ENCODE results near the gene GAS2L1. TPM values are rescaled to one million over a fixed set of nuclear protein-coding genes. Genes with fewer than 3 reads are reported as not detected.
A peak's percentile ranks its signal among the peaks of the same experiment; 100 is the strongest.

GAS2L1 gene
- total RNA-seq, 1 experiment from 2014 or later = 10.9 TPM

DNA sequence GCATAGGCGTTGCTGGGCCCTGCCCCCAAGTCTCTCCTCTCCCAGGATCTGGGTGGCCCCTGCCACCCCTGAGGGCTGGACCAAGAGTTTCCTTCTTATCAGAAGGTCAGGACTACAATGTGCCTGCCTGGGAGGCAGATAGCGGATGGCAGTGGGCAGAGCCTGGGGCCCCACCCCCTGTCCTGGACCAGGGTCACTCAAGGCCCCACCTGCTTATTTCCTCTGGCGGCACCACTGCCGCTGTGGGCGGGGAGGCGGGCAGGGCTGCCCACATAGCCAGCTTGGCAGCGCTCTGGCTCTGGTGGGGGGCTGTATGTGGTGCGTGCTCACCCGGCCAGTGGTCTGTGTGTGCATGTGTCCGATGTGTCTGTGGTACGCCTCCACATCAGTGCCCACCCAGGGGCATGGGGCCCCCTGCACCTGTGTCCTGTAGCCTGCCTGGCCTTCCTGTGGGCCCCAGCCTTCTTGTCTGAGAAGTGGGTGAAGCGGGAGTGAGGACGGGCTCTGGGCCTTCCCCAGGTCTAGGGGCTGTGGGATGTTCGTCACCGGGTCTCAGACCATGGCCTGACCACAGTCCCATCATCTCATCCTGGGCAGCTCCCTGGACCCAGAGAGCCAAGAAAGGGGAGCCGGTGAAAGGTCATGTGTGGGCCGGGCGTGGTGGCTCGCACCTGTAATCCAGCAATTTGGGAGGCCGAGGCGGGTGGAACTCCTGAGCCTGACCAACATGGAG is 3.0 kb downstream of the GAS2L1 start:
- DNase-seq (ENCODE audit: low read depth) = no peak

- no peak for DNase-seq (ENCODE audit: low read depth)
Measured at GRCh38 chr22:29310065-29310862, 3.8 kb downstream of the GAS2L1 start.

DNA sequence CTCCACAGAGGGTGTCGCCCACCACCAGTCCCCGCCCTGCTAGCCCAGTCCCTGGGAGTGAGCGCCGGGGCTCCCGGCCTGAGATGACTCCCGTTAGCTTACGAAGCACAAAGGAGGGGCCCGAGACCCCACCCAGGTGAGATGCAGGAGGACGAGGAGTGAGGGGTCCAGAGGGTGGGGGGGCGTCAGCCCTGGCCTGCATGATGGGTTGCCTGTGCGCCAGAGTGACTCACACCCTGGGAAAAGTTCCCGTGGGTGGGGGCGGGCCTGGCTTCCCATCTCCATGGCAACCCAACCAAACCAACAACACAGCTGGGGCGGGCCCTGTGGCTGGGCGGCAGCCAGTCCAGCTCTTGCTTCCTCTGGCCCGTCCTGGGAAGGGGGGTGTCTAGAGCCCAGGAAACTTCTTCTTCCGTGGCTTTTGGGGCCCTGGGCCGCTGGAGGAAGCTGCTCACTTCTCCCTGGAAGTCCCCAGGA is 4.5 kb downstream of the GAS2L1 start:
- peak; percentile 95 for DNase-seq (ENCODE audit: low read depth)

GRCh38 chr22:29311464-29312217 is 5.2 kb downstream of the GAS2L1 start:
- peak; percentile 55 for DNase-seq (ENCODE audit: low read depth)

DNA sequence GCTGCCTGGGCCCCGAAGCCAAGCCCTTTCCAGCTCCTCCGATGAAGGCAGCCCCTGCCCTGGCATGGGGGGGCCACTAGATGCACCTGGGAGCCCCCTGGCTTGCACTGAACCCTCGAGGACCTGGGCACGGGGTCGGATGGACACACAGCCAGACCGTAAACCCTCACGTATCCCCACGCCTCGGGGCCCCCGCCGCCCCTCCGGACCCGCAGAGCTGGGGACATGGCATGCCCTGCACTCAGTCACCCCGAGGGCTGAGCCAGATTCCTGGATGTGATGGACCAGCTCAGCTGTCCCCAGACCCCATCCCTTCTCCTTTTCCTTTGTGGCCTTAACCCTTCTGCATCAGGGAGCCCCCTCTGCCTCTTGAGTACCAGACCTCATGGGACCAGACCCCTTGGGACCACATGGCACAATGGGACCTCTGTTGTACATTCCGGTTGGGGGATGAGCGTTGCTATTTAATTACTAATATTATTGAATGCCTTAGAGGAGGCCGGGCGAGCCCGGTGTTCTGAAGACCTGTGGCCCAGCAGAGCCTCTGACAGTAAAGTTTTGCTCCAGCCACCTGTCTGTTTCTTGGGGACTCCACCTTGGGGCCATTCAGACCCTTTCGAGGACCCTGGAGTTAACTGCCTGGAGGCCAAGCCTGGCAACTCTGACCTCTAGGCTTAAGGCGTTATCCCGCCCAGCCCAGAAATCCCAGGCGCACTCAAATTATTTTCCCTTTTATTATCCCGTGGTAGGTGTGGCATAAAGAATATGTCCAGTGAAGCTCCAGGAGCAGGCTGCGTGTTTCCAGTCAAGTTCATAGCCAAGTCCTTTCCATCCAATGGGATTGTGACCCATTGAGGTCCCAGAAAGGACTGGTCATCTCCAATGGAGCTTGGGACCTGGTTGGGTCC is 6.0 kb downstream of the GAS2L1 start:
- no peak for DNase-seq (ENCODE audit: low read depth)

- DNase-seq (ENCODE audit: low read depth) = no peak
Measured at GRCh38 chr22:29313126-29313575, 6.7 kb downstream of the GAS2L1 start.

DNA sequence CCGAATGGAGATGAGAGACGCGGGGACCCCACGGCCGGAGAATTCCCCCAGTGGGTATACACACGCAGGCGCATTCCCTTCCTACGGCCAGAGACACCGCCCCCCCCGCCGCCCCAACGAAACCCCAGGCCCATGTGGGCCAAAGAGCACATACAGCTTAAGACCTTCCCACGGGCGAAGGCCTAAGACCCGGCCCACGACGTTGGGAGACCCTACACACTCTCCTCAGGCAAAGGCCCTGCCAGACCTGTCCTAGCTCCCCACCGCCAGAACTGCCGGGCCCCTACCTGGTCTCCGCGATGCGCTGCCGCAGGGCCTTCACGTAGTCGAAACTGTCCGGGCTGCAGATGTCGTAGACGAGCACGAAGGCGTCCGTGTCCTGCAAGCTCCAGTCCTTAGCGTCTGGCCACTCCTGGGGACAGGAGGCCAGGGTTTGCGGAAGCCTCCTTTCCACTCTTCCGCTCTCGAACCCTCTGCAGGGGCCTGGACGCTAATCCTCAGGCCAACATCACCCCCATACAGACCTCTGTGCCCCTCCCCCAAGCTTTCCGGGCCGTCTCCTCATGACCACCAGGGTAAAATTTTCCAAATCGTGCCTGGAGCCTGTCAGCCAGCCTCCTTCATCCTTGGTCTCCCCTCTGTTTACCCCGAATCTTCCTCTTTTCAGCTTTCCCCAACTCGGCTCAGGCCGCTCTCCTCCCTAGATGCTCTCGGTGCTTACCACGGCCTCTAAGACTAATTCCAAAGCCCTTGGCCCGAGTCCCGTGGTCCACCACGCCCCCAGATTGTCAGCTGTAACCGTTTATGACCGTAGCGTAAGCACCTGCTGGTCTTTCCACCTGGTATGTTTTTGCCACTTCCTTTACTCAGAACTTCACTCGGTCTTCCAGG is 7.4 kb downstream of the GAS2L1 start:
- no peak for DNase-seq (ENCODE audit: low read depth)

DNA sequence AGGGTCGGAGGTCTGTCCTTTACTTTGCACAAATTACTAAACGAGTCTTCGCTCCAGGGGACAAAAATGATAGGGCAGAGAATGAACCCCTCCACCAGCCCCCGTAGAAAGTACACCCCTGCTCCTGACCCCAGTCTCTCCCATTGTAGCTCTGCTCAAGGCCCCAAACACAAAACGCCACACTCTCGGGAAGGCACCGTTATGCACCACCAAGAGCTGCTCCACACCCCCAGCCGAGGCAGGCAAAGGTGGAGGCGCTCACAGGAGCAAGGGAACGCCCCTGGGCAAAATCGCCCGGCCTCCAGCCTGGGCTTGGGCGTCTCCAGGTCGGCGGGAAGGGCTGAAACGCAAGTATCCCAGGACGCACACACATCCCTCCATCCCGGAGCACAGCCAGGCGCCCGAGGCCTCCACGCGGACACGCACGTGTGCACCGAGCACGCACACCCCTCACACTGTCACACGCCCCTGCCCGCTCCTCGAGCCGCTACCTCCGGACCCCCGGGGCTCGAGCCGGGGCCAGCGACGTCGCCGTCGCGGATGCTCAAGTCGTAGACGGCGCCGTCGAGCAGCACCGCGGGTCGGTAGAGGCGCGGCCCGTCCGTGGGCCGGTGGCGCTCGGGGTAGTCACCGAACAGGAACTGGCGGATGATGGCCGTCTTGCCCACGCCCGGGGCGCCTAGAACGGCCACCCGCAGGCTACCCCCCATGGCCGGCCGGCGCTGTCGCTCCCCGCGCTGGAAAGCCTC is 8.3 kb downstream of the GAS2L1 start:
- no peak for DNase-seq (ENCODE audit: low read depth)

- DNase-seq (ENCODE audit: low read depth) = no peak
Measured at GRCh38 chr22:29315286-29316140, 9.1 kb downstream of the GAS2L1 start, which contains the start of gene RASL10A. RASL10A (minus strand) TSS chr22:29315697; CDS start chr22:29315246, 451 bp downstream.

- no peak for DNase-seq (ENCODE audit: low read depth)
Measured at GRCh38 chr22:29316141-29316828, 9.8 kb downstream of the GAS2L1 start.

DNA sequence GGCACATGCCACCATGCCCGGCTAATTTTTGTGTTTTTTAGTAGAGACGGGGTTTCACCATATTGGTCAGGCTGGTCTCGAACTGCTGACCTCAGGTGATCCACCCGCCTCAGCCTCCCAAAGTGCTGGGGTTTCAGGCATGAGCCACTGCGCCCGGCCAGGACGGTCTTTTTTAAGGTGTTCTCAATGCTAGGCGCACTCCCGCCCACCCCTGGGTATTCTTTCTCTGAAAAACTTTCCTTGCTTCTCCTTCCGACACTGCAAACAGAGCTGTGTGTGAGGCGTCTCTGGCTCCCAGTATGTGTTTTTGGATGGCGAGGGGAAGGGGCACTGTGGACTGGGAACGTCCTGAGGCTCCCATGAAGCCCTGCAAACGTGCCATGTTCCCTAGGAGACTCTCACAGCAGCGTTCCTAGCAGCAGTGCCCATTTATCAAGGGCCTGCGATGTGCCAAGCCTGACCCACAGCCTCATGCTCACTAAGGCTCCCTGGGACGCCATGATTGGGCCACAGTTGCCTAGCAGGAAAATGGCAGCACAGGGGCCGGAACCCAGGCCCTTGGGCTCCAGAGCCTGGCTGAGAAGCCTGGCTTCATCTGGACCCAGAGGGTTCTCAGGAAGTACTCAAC is 11.5 kb downstream of the GAS2L1 start:
- no peak for DNase-seq (ENCODE audit: low read depth)

DNA sequence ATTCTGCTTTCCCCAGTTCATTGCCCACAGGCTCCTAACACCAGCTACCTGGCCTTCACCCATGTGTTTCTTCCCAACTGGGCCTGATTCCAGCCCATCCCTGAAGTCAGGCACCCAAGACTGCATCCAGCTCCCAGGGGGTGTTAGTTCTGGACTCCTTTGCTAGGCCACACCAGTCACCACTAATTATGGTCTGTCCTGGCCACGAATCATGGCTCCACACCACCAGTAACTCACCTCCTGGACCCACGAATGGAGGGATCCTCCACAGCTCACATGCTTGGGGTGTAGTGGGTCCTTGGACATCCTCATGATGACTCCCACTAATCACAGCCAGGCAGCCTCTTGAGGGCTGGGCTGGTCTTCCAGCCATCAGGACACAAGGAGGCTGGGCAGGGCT is 12.6 kb downstream of the GAS2L1 start:
- no peak for DNase-seq (ENCODE audit: low read depth)

DNA sequence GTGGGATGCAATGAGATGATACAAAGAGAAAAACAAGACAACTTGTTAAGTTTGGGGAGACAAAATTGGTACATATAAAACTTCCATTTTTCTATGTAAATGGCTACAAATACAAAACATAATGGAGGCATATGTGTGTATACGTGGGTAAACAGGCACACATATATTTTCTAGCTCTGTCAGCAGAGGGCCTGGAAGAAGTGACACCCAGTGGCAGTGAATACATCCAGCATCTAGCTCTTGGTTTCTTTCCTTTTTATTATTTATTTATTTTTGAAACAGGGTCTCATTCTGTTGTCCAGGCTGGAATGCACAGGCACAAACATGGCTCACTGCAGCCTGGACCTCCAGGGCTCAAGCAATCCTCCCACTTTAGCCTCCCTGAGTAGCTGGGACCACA is 14.1 kb downstream of the GAS2L1 start:
- DNase-seq (ENCODE audit: low read depth) = no peak

DNA sequence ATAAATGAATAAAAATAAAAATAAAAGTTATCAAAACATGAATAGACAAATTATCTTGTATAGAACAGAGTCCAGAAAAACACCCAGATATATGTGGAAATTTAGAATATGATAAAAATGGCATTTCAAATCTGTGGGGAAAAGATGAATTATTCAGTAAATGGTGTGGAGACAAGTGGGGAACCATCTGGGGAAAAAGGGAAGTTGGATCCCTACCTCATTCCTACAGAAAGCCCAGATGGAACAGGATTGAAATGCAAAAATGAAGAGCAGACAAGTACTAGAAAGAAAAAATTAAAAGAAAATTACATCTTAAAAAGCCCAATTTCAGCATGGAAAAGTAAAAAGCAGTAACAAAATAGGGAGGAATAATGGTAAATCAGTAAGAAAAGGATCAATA is 17.2 kb downstream of the GAS2L1 start:
- DNase-seq (ENCODE audit: low read depth) = no peak

- no peak for DNase-seq (ENCODE audit: low read depth)
Measured at GRCh38 chr22:29325356-29325755, 18.9 kb downstream of the GAS2L1 start.

GRCh38 chr22:29325785-29326315 is 19.4 kb downstream of the GAS2L1 start:
- DNase-seq (ENCODE audit: low read depth) = no peak

DNA sequence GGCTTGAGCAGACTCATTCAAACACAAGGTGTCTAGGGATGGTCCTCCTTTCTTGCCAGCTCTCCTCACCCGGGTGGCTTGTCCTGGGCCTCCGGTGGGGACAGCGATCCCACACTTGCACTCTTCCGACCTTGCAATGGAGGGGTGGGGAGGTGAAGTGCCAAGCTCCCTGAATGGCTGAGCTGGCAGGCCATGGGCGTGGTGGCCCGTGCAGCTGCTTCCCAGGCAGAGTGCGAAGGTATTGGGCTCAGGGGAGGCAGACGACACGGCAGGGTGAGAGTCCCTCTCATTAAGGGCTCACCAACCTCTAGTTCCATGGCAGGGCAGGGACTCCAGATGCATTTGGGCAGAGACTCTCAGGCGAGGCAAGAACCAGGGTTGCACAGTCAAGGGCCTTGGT is 20.0 kb downstream of the GAS2L1 start:
- DNase-seq (ENCODE audit: low read depth) = no peak

Measured in RPMI7951 (cell line).